GM18867 (cell line): ENCODE measurements around the gene MAPK8.

Source experiments
- ATAC-seq: cut with Tn5 transposase; IDR thresholded peaks from one replicate; pipeline ENCODE4 v1.9.1; 2021; ENCODE audit warnings: mild to moderate bottlenecking, moderate library complexity; ENCODE audit not compliant: unreplicated experiment

Gene MAPK8

GRCh38 chr10:48459270-48460150 is 153.0 kb downstream of the MAPK8 start:
- ATAC-seq, result no peak

GRCh38 chr10:48460182-48460581 is 153.7 kb downstream of the MAPK8 start:
- ATAC-seq, result no peak

- ATAC-seq, result no peak
These were observed 155.4 kb downstream of the MAPK8 start for GRCh38 chr10:48461623-48462481.

- ATAC-seq, result no peak
These were observed 156.1 kb downstream of the MAPK8 start for GRCh38 chr10:48462482-48463020.

- ATAC-seq, result no peak
These were observed 157.0 kb downstream of the MAPK8 start for GRCh38 chr10:48463318-48464003.

- no peak for ATAC-seq
These were observed 157.8 kb downstream of the MAPK8 start for GRCh38 chr10:48464121-48464870.

GRCh38 chr10:48464871-48465736 is 158.6 kb downstream of the MAPK8 start:
- no peak for ATAC-seq

GRCh38 chr10:48465860-48466521 is 159.5 kb downstream of the MAPK8 start:
- no peak for ATAC-seq

- no peak for ATAC-seq
These were observed 160.2 kb downstream of the MAPK8 start for GRCh38 chr10:48466611-48467240.

- no peak for ATAC-seq
These were observed 161.2 kb downstream of the MAPK8 start for GRCh38 chr10:48467669-48468068.

- no peak for ATAC-seq
These were observed 161.8 kb downstream of the MAPK8 start for GRCh38 chr10:48468130-48468790.

- ATAC-seq, result no peak
These were observed 162.5 kb downstream of the MAPK8 start for GRCh38 chr10:48468866-48469511.

GRCh38 chr10:48469516-48470020 is 163.1 kb downstream of the MAPK8 start:
- no peak for ATAC-seq

GRCh38 chr10:48470115-48470892 is 163.8 kb downstream of the MAPK8 start:
- ATAC-seq, result no peak

GRCh38 chr10:48470893-48471805 is 164.7 kb downstream of the MAPK8 start:
- ATAC-seq, result no peak
